DOHH2 (cell line): ENCODE data around the gene ABCA5.

Source experiments
- H3F3A ChIP-seq: fragments of 200-600 bp; sonication (generic), shearing (Covaris generic); 2 replicates; pipeline ENCODE4 v1.6.0; 2016; ENCODE audit warnings: antibody characterized with exemption, mild to moderate bottlenecking; ENCODE audit not compliant: control insufficient read depth, insufficient read depth
- H3K27ac ChIP-seq: fragments of 200-600 bp; sonication (generic); 2 replicates; pipeline ENCODE4 v1.5.1; 2014; ENCODE audit warnings: low read depth, mild to moderate bottlenecking, low read length, moderate library complexity
- H3K27me3 ChIP-seq: fragments of 200-600 bp; sonication (generic); 2 replicates; pipeline ENCODE4 v1.6.1; 2014; ENCODE audit warnings: mild to moderate bottlenecking, low read length, mixed read lengths; ENCODE audit not compliant: control insufficient read depth
- H3K36me3 ChIP-seq: fragments of 200-600 bp; sonication (generic); 2 replicates; pipeline ENCODE4 v1.6.1; 2014; ENCODE audit warnings: mild to moderate bottlenecking, low read length, moderate library complexity, mixed read lengths; ENCODE audit not compliant: control insufficient read depth
- H3K4me1 ChIP-seq: fragments of 200-600 bp; sonication (generic); 2 replicates; pipeline ENCODE4 v1.6.1; 2014; ENCODE audit warnings: mild to moderate bottlenecking, low read length, mixed read lengths; ENCODE audit not compliant: control insufficient read depth
- H3K4me2 ChIP-seq: fragments of 200-600 bp; sonication (generic); 2 replicates; pipeline ENCODE4 v1.6.0; 2014; ENCODE audit warnings: mild to moderate bottlenecking, low read length, moderate library complexity
- H3K4me3 ChIP-seq: fragments of 200-600 bp; sonication (generic); 2 replicates; pipeline ENCODE4 v1.5.1; 2014; ENCODE audit warnings: mild to moderate bottlenecking, low read length, mixed read lengths
- H3K79me2 ChIP-seq: fragments of 200-600 bp; sonication (generic); 2 replicates; pipeline ENCODE4 v1.6.1; 2014; ENCODE audit warnings: mild to moderate bottlenecking, low read length, mixed read lengths; ENCODE audit not compliant: control insufficient read depth
- H3K9me2 ChIP-seq: fragments of 200-600 bp; sonication (generic); replicated peaks from 2 replicates; pipeline ENCODE4 v1.6.1; 2014; ENCODE audit warnings: mild to moderate bottlenecking, low read length, mixed read lengths; ENCODE audit not compliant: control insufficient read depth
- H3K9me3 ChIP-seq: fragments of 200-600 bp; sonication (generic); 2 replicates; pipeline ENCODE4 v1.6.1; 2014; ENCODE audit warnings: antibody characterized with exemption, low read length, mixed read lengths; ENCODE audit not compliant: control insufficient read depth, insufficient read depth
- H4K20me1 ChIP-seq: fragments of 200-600 bp; sonication (generic); 2 replicates; pipeline ENCODE4 v1.6.0; 2014; ENCODE audit warnings: low read depth, mild to moderate bottlenecking, antibody characterized with exemption, low read length, moderate library complexity; ENCODE audit not compliant: control insufficient read depth, insufficient read depth
- EZH2phosphoT487 ChIP-seq: fragments of 200-600 bp; sonication (generic); IDR thresholded peaks from 2 replicates; pipeline ENCODE4 v1.6.1; 2017; ENCODE audit warnings: borderline replicate concordance, mild to moderate bottlenecking, antibody characterized with exemption, low read length, moderate library complexity, mixed read lengths
- TF ChIP-seq, protein P1 (sequence below): fragments of 200-600 bp; sonication (generic); IDR thresholded peaks from one replicate; pipeline ENCODE4 v1.5.1; 2014; ENCODE audit warnings: antibody characterized with exemption, mild to moderate bottlenecking, low read depth, low read length; ENCODE audit not compliant: poor library complexity, severe bottlenecking

The ABCA5 gene

DNA sequence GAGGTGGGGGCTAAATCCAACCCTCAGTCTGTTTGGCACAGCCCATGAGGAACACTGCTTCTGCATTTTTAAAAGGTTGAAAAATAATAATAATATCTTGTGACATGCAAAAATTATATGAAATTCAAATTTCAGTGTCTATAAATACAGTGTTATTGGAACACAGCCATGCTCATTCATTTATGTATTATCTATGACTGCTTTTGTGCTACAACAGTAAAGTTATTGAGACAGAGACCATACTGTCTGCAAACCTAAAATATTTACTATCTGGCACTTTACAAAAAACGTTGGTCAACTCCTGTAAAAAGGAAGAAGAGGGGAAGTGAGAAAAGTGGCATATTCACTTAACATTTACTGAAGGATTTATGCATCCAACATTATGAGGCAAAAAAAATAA is 3.1 kb downstream of the ABCA5 start:
- TF ChIP-seq, protein P1, sequence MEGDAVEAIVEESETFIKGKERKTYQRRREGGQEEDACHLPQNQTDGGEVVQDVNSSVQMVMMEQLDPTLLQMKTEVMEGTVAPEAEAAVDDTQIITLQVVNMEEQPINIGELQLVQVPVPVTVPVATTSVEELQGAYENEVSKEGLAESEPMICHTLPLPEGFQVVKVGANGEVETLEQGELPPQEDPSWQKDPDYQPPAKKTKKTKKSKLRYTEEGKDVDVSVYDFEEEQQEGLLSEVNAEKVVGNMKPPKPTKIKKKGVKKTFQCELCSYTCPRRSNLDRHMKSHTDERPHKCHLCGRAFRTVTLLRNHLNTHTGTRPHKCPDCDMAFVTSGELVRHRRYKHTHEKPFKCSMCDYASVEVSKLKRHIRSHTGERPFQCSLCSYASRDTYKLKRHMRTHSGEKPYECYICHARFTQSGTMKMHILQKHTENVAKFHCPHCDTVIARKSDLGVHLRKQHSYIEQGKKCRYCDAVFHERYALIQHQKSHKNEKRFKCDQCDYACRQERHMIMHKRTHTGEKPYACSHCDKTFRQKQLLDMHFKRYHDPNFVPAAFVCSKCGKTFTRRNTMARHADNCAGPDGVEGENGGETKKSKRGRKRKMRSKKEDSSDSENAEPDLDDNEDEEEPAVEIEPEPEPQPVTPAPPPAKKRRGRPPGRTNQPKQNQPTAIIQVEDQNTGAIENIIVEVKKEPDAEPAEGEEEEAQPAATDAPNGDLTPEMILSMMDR, result no peak
- TF ChIP-seq EZH2phosphoT487, result no peak
- Histone ChIP-seq H3K79me2 (no peaks in the 10 kb centered on the region), H3F3A (no peaks in the 10 kb centered on the region), H3K36me3 (no peaks in the 10 kb centered on the region), H3K9me2 (no peaks in the 10 kb centered on the region), H3K4me3 (no peak overlapping the region), H3K27ac (no peak overlapping the region), H3K4me2 (no peak overlapping the region), H3K27me3 (peaks cover 21% of the 10 kb centered on the region), H3K9me3 (no peaks in the 10 kb centered on the region), H3K4me1 (peaks cover 17% of the 10 kb centered on the region), H4K20me1 (no peaks in the 10 kb centered on the region)

GRCh38 chr17:69320908-69321238 is 6.1 kb downstream of the ABCA5 start:
- Histone ChIP-seq H3K9me2 (no peaks in the 10 kb centered on the region), H3K79me2 (no peaks in the 10 kb centered on the region), H3K4me2 (no peak overlapping the region)

DNA sequence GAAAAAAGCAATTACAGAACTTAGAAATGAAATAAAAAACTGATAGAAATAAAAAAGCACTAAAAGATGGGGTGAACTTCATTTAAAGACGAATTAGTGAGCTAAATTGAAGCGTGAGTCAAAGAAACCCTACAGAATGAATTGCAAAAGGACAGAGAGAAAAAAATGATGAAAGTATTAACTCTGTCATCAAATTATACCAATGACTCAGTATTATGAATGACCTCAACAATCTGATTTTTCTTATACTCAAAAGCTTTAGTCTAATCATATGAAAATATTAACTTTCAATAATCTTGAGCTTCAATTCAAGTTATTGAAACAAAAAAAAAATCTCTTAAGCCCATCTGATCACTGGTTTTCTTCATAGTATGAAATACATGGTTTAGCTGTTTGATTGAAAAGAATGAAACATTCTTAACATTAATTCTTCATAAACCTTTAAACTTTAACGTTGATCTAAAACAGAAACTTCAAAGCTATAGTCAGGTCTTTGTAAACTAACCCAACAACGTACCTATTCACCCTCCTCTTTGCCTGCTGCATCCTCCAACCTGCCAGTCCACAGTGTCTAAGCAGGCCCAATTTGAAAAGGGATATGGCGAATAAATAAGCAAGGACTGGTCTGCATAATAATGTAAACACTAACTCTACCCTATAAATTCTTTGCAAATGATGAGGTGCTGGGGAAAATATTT is 6.6 kb downstream of the ABCA5 start:
- Histone ChIP-seq H3K27ac (no peak overlapping the region), H3K9me3 (no peaks in the 10 kb centered on the region), H3K9me2 (no peaks in the 10 kb centered on the region), H3K36me3 (no peaks in the 10 kb centered on the region), H3K4me1 (no peaks in the 10 kb centered on the region), H4K20me1 (no peaks in the 10 kb centered on the region), H3K27me3 (peaks cover 6% of the 10 kb centered on the region), H3K79me2 (no peaks in the 10 kb centered on the region), H3F3A (no peaks in the 10 kb centered on the region), H3K4me3 (no peak overlapping the region), H3K4me2 (no peak overlapping the region)
- TF ChIP-seq, protein P1, result no peak
- TF ChIP-seq EZH2phosphoT487, result no peak

More at GRCh38 chr17:69320908-69321238, 6.1 kb downstream of the ABCA5 start:
- H3K27me3 ChIP-seq, result peaks cover 11% of the 10 kb centered on the region
- peaks cover 1% of the 10 kb centered on the region for H3K4me1 ChIP-seq
- H3F3A ChIP-seq, result no peaks in the 10 kb centered on the region
- no peaks in the 10 kb centered on the region for H3K9me3 ChIP-seq
- no peaks in the 10 kb centered on the region for H3K36me3 ChIP-seq
- TF ChIP-seq, protein P1, result no peak
- no peak for TF ChIP-seq EZH2phosphoT487
- no peak overlapping the region for H3K27ac ChIP-seq
- no peaks in the 10 kb centered on the region for H4K20me1 ChIP-seq
- H3K4me3 ChIP-seq, result no peak overlapping the region
